HG02852 (cell line): ENCODE results near the gene PHLDB1.
"Not testable (repeated sequence)": the region's sequence is repeated elsewhere in the genome, so short reads cannot be mapped to it uniquely, and the experiment has no call there.

Experiments used
- ATAC-seq: cut with Tn5 transposase; IDR thresholded peaks from one replicate; pipeline ENCODE4 v1.9.1; 2021; ENCODE audit warnings: mild to moderate bottlenecking, moderate library complexity; ENCODE audit not compliant: unreplicated experiment

Gene PHLDB1

GRCh38 chr11:118605116-118605867 lies 2.1 kb upstream of the PHLDB1 start:
- ATAC-seq = no peak

GRCh38 chr11:118606157-118606843 lies 1.1 kb upstream of the PHLDB1 start:
- ATAC-seq = no peak

- no peak for ATAC-seq
Measured at GRCh38 chr11:118606844-118607228, 579 bp upstream of the PHLDB1 start.

GRCh38 chr11:118608360-118609227 lies 1.2 kb downstream of the PHLDB1 start:
- no peak for ATAC-seq

- ATAC-seq = no peak
Measured at GRCh38 chr11:118609380-118610224, 2.2 kb downstream of the PHLDB1 start.

GRCh38 chr11:118610225-118610772 lies 2.9 kb downstream of the PHLDB1 start:
- no peak for ATAC-seq

- ATAC-seq = peak; percentile 49
Measured at GRCh38 chr11:118610773-118611432, 3.5 kb downstream of the PHLDB1 start.

- ATAC-seq = not testable (repeated sequence)
Measured at GRCh38 chr11:118611433-118611795, 4.0 kb downstream of the PHLDB1 start.

- ATAC-seq = no peak
Measured at GRCh38 chr11:118612378-118612777, 5.0 kb downstream of the PHLDB1 start.

- ATAC-seq = no peak
Measured at GRCh38 chr11:118614511-118614910, 7.1 kb downstream of the PHLDB1 start.

GRCh38 chr11:118615282-118615975 lies 8.0 kb downstream of the PHLDB1 start:
- no peak for ATAC-seq

- no peak for ATAC-seq
Measured at GRCh38 chr11:118615976-118616371, 8.6 kb downstream of the PHLDB1 start.

- no peak for ATAC-seq
Measured at GRCh38 chr11:118618115-118618990, 10.9 kb downstream of the PHLDB1 start.

- no peak for ATAC-seq
Measured at GRCh38 chr11:118618991-118619375, 11.6 kb downstream of the PHLDB1 start.

GRCh38 chr11:118619444-118620197 lies 12.2 kb downstream of the PHLDB1 start:
- no peak for ATAC-seq

GRCh38 chr11:118620529-118621070 lies 13.2 kb downstream of the PHLDB1 start:
- no peak for ATAC-seq

GRCh38 chr11:118621071-118621783 lies 13.8 kb downstream of the PHLDB1 start:
- ATAC-seq = no peak
